ENCODE results near the gene PTPRM. TPM values are rescaled to one million over a fixed set of nuclear protein-coding genes. Genes with fewer than 3 reads are reported as not detected.

PTPRM gene
- total RNA-seq, 1 experiment from 2014 or later: 14.5 TPM

DNA sequence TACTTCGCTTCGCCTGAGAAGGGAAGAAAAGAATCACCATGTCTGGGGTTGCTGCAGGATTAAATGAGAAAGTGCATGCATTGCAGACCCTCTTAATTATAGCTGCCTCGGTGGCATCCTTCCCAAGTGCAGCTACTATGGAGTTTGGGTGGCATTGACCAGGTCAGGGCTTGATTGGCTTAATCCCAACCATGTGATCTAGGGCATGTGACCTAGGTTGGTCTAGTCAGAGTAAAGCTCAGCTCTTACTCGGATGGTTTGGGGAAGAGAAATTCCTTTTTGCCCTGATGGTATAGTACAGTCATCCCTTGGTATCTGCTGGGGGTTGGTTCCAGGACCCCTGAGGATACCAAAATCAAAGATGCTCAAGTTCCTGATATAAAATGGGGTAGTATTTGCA is 863.9 kb downstream of the PTPRM start:
- CTCF ChIA-PET: no interaction called here
- Histone ChIP-seq H4K20me1 (ENCODE audit: insufficient read depth) (no peaks in the 10 kb centered on the region), H3K4me1 (ENCODE audit: control insufficient read depth in 1 of 2, insufficient read depth in 2 of 2, low read length in 2 of 2) (peaks cover under 1 to 1% of the 10 kb centered on the region in 2 experiments; a peak in 2 of 4 replicates), H3K79me2 (ENCODE audit: insufficient read depth, low read length) (no peaks in the 10 kb centered on the region), H3K27me3 (ENCODE audit: insufficient read depth, low read length) (no peaks in the 10 kb centered on the region; the same call in 1 of the 2 replicates), H3K9me3 (ENCODE audit: control insufficient read depth in 1 of 2, insufficient read depth in 1 of 2, low read depth in 1 of 2, low read length in 2 of 2) (no peaks in the 10 kb centered on the region), H3K36me3 (ENCODE audit: control insufficient read depth in 1 of 2, insufficient read depth in 2 of 2, low read length in 2 of 2) (no peaks in the 10 kb centered on the region), H3K4me3 (replicated peaks in 1 of 2; ENCODE audit: low read depth in 1 of 2, low read length in 2 of 2) (no peak overlapping the region), H3K9ac (ENCODE audit: low read length) (no peak overlapping the region), H3K9me2 (ENCODE audit: insufficient read depth) (no peaks in the 10 kb centered on the region), H3K27ac (ENCODE audit: low read depth, low read length) (no peak overlapping the region), H3K4me2 (ENCODE audit: low read length) (no peak overlapping the region), H2AFZ (ENCODE audit: low read depth, low read length, poor library complexity, severe bottlenecking) (no peak overlapping the region)
- ATAC-seq: no peak
- BruUV-seq (replicated peaks): no TSS peak
- intact Hi-C loops (cut with micrococcal nuclease): no loop called here
- no peak for TF ChIP-seq POLR2A (IDR thresholded peaks at IDR 0.05; ENCODE audit: borderline replicate concordance, extremely low read depth, insufficient read depth, insufficient read length)
- no peak for DNase-seq (ENCODE audit: low read depth, low spot score)
- POLR2A ChIA-PET: no interaction called here
- RAD21 ChIA-PET (ENCODE audit: low non-redundant PET in 1 of 2, low total read pairs in 2 of 2, uncharacterized antibody in 2 of 2, unreplicated experiment in 2 of 2): no interaction called here

DNA sequence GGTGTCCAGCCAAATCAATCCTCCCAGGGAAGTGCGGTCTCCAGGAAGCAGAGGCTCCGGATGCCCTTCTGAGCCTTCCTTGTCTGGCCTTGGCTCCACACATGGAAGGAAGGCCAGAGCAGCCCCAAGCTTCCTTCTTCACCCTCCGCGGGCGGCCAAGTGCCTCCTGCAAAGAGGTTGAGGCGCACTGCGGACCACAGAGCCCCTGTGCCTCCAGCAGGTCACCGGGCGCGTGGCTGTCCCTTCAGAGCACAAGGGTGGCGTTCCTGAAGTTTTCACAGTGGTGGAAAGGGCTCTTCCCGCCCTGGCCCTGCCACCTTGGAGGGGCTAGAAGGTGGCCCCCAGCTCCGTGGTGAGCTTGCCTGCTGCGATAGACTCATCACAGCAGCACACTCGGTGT is 866.2 kb downstream of the PTPRM start:
- BruUV-seq (replicated peaks): no TSS peak
- Histone ChIP-seq H3K27ac (ENCODE audit: low read depth, low read length) (no peak overlapping the region), H3K9me3 (ENCODE audit: control insufficient read depth in 1 of 2, insufficient read depth in 1 of 2, low read depth in 1 of 2, low read length in 2 of 2) (no peaks in the 10 kb centered on the region), H3K9me2 (ENCODE audit: insufficient read depth) (no peaks in the 10 kb centered on the region), H3K27me3 (ENCODE audit: insufficient read depth, low read length) (no peaks in the 10 kb centered on the region; the same call in 1 of the 2 replicates), H2AFZ (ENCODE audit: low read depth, low read length, poor library complexity, severe bottlenecking) (no peak overlapping the region), H3K4me1 (ENCODE audit: control insufficient read depth in 1 of 2, insufficient read depth in 2 of 2, low read length in 2 of 2) (no peaks in the 10 kb centered on the region), H3K79me2 (ENCODE audit: insufficient read depth, low read length) (no peaks in the 10 kb centered on the region), H3K4me3 (replicated peaks in 1 of 2; ENCODE audit: low read depth in 1 of 2, low read length in 2 of 2) (no peak overlapping the region), H3K36me3 (ENCODE audit: control insufficient read depth in 1 of 2, insufficient read depth in 2 of 2, low read length in 2 of 2) (no peaks in the 10 kb centered on the region), H4K20me1 (ENCODE audit: insufficient read depth) (no peaks in the 10 kb centered on the region), H3K9ac (ENCODE audit: low read length) (no peak overlapping the region), H3K4me2 (ENCODE audit: low read length) (no peak overlapping the region)
- ChIA-PET RAD21 (ENCODE audit: low non-redundant PET in 1 of 2, low total read pairs in 2 of 2, uncharacterized antibody in 2 of 2, unreplicated experiment in 2 of 2) (no interaction called here), POLR2A (no interaction called here), CTCF (no interaction called here)
- ATAC-seq (no peak), DNase-seq (ENCODE audit: low read depth, low spot score) (no peak)
- intact Hi-C loops (cut with micrococcal nuclease): no loop called here
- no peak for TF ChIP-seq RAD21 (IDR thresholded peaks at IDR 0.05; ENCODE audit: low read depth)

- intact Hi-C loops (cut with micrococcal nuclease): no loop called here
- Histone ChIP-seq H3K79me2 (ENCODE audit: insufficient read depth, low read length) (no peaks in the 10 kb centered on the region), H3K27ac (ENCODE audit: low read depth, low read length) (no peak overlapping the region), H3K36me3 (ENCODE audit: control insufficient read depth in 1 of 2, insufficient read depth in 2 of 2, low read length in 2 of 2) (no peaks in the 10 kb centered on the region), H4K20me1 (ENCODE audit: insufficient read depth) (no peaks in the 10 kb centered on the region), H3K9ac (ENCODE audit: low read length) (no peak overlapping the region), H3K27me3 (ENCODE audit: insufficient read depth, low read length) (no peaks in the 10 kb centered on the region; the same call in 1 of the 2 replicates), H3K4me2 (ENCODE audit: low read length) (no peak overlapping the region), H2AFZ (ENCODE audit: low read depth, low read length, poor library complexity, severe bottlenecking) (no peak overlapping the region), H3K4me3 (replicated peaks in 1 of 2; ENCODE audit: low read depth in 1 of 2, low read length in 2 of 2) (no peak overlapping the region), H3K4me1 (ENCODE audit: control insufficient read depth in 1 of 2, insufficient read depth in 2 of 2, low read length in 2 of 2) (no peaks in the 10 kb centered on the region), H3K9me3 (ENCODE audit: control insufficient read depth in 1 of 2, insufficient read depth in 1 of 2, low read depth in 1 of 2, low read length in 2 of 2) (no peaks in the 10 kb centered on the region), H3K9me2 (ENCODE audit: insufficient read depth) (no peaks in the 10 kb centered on the region)
- ChIA-PET POLR2A (no interaction called here), CTCF (no interaction called here), RAD21 (ENCODE audit: low non-redundant PET in 1 of 2, low total read pairs in 2 of 2, uncharacterized antibody in 2 of 2, unreplicated experiment in 2 of 2) (no interaction called here)
- no peak for DNase-seq (ENCODE audit: low read depth, low spot score)
- no peak for ATAC-seq
- BruUV-seq (replicated peaks): no TSS peak
- TF ChIP-seq FOSL1 (IDR thresholded peaks at IDR 0.05; ENCODE audit: low read depth) (no peak), MAX (IDR thresholded peaks at IDR 0.05) (no peak), RAD21 (IDR thresholded peaks at IDR 0.05; ENCODE audit: low read depth) (no peak), CTCF (IDR thresholded peaks at IDR 0.05 in 2 of 3, conservative IDR thresholded peaks at IDR 0.05 in 1 of 3; ENCODE audit: borderline replicate concordance in 1 of 3, insufficient read depth in 1 of 3, low read depth in 2 of 3, low read length in 2 of 3) (no peak), EZH2 (IDR thresholded peaks at IDR 0.05) (no peak), REST (IDR thresholded peaks at IDR 0.05; ENCODE audit: low read depth) (no peak), ELF1 (IDR thresholded peaks at IDR 0.05; ENCODE audit: borderline replicate concordance, low read depth) (no peak), ZFX (IDR thresholded peaks at IDR 0.05) (no peak)
Observed at GRCh38 chr18:8433771-8434170, 866.7 kb downstream of the PTPRM start.

Measured in HCT116 (cell line).